Mesothelial cell of epicardium (in vitro differentiated cells): Measurements from ENCODE around the gene SNX1. TPM values are rescaled to one million over a fixed set of nuclear protein-coding genes. Genes with fewer than 3 reads are reported as not detected.

Experiments used
- DNase-seq, 2 experiments: peaks; one replicate each; pipeline ENCODE4 v3.0.0; 2021; ENCODE audit warnings: low spot score in 2 of 2; ENCODE audit not compliant: unreplicated experiment in 2 of 2
- H3K27ac Mint-ChIP-seq: 2 replicates; pipeline ENCODE4 v1.8.0; 2021; ENCODE audit warnings: mixed read lengths
- H3K27me3 Mint-ChIP-seq: 2 replicates; pipeline ENCODE4 v1.8.0; 2021; ENCODE audit warnings: low read depth, mixed read lengths
- H3K36me3 Mint-ChIP-seq: 2 replicates; pipeline ENCODE4 v1.8.0; 2021; ENCODE audit warnings: mixed read lengths
- H3K4me1 Mint-ChIP-seq: 2 replicates; pipeline ENCODE4 v1.8.0; 2021; ENCODE audit warnings: mixed read lengths
- H3K4me3 Mint-ChIP-seq: 2 replicates; pipeline ENCODE4 v1.8.0; 2021; ENCODE audit warnings: mild to moderate bottlenecking, moderate library complexity, mixed read lengths
- H3K9me3 Mint-ChIP-seq: 2 replicates; pipeline ENCODE4 v1.8.0; 2021; ENCODE audit warnings: mixed read lengths
- CTCF ChIP-seq: fragments of 200-600 bp; sonication (generic); IDR thresholded peaks from one replicate; pipeline ENCODE4 v1.5.0; 2021; ENCODE audit warnings: antibody characterized with exemption; ENCODE audit not compliant: unreplicated experiment
- total RNA-seq: library from RNA; stranded (reverse); gene quantifications from 3 replicates; pipeline ENCODE4 v1.2.1, GENCODE V29; 2021

SNX1 gene
- total RNA-seq, 1 donor from 2014 or later, result 93.6 TPM

DNA sequence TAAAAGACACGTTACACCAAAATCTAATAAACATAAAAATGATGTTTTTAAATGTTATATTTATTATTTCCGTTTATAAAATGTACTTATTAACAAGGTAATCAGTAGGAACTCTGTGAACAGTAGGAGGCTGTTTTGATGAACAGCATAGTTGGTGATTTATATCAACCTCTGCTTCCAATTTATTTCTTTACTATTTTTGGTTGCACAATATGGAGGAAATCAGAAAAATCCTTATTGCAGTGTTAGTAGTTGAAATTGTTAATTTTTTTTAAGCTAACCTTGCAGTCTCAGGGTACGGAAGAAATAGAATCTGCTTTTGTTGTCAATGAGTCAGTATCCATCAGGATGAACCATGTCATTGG, 50.7 kb downstream of the SNX1 start:
- Mint-ChIP-seq H3K27me3 (peaks cover 21% of the 10 kb centered on the region), H3K4me1 (peaks cover 7% of the 10 kb centered on the region), H3K4me3 (no peak overlapping the region), H3K9me3 (no peaks in the 10 kb centered on the region), H3K36me3 (peaks cover 13% of the 10 kb centered on the region), H3K27ac (peak overlapping the region; percentile 30)
- no peak for DNase-seq
- TF ChIP-seq CTCF, result no peak

GRCh38 chr15:64146885-64147681, 51.3 kb downstream of the SNX1 start:
- Mint-ChIP-seq H3K4me1 (peaks cover 7% of the 10 kb centered on the region), H3K9me3 (no peaks in the 10 kb centered on the region), H3K27me3 (peaks cover 21% of the 10 kb centered on the region), H3K4me3 (no peak overlapping the region), H3K27ac (peak overlapping the region; percentile 30), H3K36me3 (peaks cover 13% of the 10 kb centered on the region)
- DNase-seq, result no peak
- TF ChIP-seq CTCF, result no peak

GRCh38 chr15:64148168-64148567, 52.4 kb downstream of the SNX1 start:
- H3K27ac Mint-ChIP-seq, result no peak overlapping the region
- H3K9me3 Mint-ChIP-seq, result no peaks in the 10 kb centered on the region
- H3K4me1 Mint-ChIP-seq, result peaks cover 10% of the 10 kb centered on the region
- DNase-seq, result no peak
- H3K27me3 Mint-ChIP-seq, result peaks cover 30% of the 10 kb centered on the region
- TF ChIP-seq CTCF, result no peak
- H3K4me3 Mint-ChIP-seq, result no peak overlapping the region
- peaks cover 13% of the 10 kb centered on the region for H3K36me3 Mint-ChIP-seq

DNA sequence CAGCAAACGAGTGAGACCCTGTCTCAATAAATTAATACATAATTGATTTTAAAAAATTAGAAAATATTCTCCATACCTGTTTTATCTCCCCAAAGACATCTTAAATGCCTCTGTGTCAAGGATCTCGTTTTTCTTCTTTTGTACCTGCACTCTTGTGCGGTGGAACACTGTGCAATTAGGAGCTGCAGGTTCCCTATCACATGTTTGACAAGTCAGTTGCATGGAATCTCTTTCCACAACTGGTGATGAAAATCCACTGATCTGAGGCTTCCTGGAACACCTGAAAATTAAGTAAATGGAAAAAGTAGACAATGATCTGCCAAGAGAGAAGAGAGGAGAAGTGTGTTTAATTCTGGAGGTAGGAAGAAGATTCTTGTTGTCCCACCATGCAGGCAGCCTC, 52.8 kb downstream of the SNX1 start:
- H3K4me1 Mint-ChIP-seq, result peaks cover 13% of the 10 kb centered on the region
- H3K4me3 Mint-ChIP-seq, result no peak overlapping the region
- TF ChIP-seq CTCF, result no peak
- peaks cover 34% of the 10 kb centered on the region for H3K27me3 Mint-ChIP-seq
- H3K27ac Mint-ChIP-seq, result no peak overlapping the region
- H3K9me3 Mint-ChIP-seq, result no peaks in the 10 kb centered on the region
- peaks cover 11% of the 10 kb centered on the region for H3K36me3 Mint-ChIP-seq
- DNase-seq, result no peak

DNA sequence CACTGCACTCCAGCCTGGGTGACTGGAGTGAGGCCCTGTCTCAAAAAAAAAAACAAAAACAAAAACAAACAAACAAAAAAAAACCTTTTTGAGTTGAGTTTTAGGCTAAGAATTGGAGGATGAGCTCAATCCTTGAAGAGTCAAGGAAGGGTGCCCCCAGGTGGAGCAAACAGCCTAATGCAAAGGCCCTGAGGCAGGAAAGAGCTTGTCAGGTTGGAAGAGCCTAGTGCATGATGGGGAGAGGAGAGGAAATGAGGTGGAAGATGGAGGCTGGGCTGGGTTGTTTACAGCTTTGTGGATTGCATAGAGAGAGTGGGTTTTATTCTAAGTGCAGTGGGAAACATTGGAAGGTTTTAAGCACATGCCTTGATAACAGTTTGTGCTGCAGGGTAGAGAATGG, 53.6 kb downstream of the SNX1 start:
- H3K4me3 Mint-ChIP-seq, result no peak overlapping the region
- peaks cover 16% of the 10 kb centered on the region for H3K4me1 Mint-ChIP-seq
- TF ChIP-seq CTCF, result no peak
- no peak overlapping the region for H3K27ac Mint-ChIP-seq
- no peak for DNase-seq
- H3K9me3 Mint-ChIP-seq, result no peaks in the 10 kb centered on the region
- H3K36me3 Mint-ChIP-seq, result peaks cover 7% of the 10 kb centered on the region
- H3K27me3 Mint-ChIP-seq, result peaks cover 34% of the 10 kb centered on the region
